Measurements from ENCODE around the gene PRR23C. TPM values are rescaled to one million over a fixed set of nuclear protein-coding genes. Genes with fewer than 3 reads are reported as not detected.

Gene PRR23C
- total and polyA plus RNA-seq, 2 donors from 2014 or later: not detected

- H3K27ac ChIP-seq (ENCODE audit: low read depth in 2 of 2, low read length in 2 of 2): no peak overlapping the region
- FAIRE-seq (no peak), DNase-seq (peak in 1 of 5 donors; percentile 57)
- H3K9me3 ChIP-seq (ENCODE audit: control insufficient read depth in 2 of 3, insufficient read depth in 1 of 3, low read length in 3 of 3): no peaks in the 10 kb centered on the region
- no peaks in the 10 kb centered on the region for H3K27me3 ChIP-seq (ENCODE audit: control insufficient read depth, insufficient read depth, low read length)
- TF ChIP-seq CTCF (IDR thresholded peaks at IDR 0.05; ENCODE audit: borderline replicate concordance, extremely low read depth, insufficient read depth): no peak
- H3K9ac ChIP-seq (ENCODE audit: low read length in 3 of 3): no peak overlapping the region
- no peaks in the 10 kb centered on the region for H3K36me3 ChIP-seq (ENCODE audit: control insufficient read depth in 2 of 3, insufficient read depth in 3 of 3, low read length in 3 of 3)
- intact Hi-C loops (cut with DNase I): no loop called here
- no peaks in the 10 kb centered on the region for H3K4me1 ChIP-seq (ENCODE audit: control insufficient read depth in 2 of 3, insufficient read depth in 2 of 3, low read depth in 1 of 3, low read length in 3 of 3)
- no peak overlapping the region for H3K4me3 ChIP-seq (ENCODE audit: low read length in 3 of 3)
Measured at GRCh38 chr3:139005356-139005993, 39.2 kb downstream of the PRR23C start.

GRCh38 chr3:138995706-138996105, 49.0 kb downstream of the PRR23C start:
- H3K27ac ChIP-seq (ENCODE audit: low read depth in 2 of 2, low read length in 2 of 2): no peak overlapping the region
- intact Hi-C loops (cut with DNase I): no loop called here
- no peak overlapping the region for H3K4me3 ChIP-seq (ENCODE audit: low read length in 3 of 3)
- FAIRE-seq (no peak), DNase-seq (no peak)
- H3K9ac ChIP-seq (ENCODE audit: low read length in 3 of 3): no peak overlapping the region
- no peaks in the 10 kb centered on the region for H3K4me1 ChIP-seq (ENCODE audit: control insufficient read depth in 2 of 3, insufficient read depth in 2 of 3, low read depth in 1 of 3, low read length in 3 of 3)
- H3K36me3 ChIP-seq (ENCODE audit: control insufficient read depth in 2 of 3, insufficient read depth in 3 of 3, low read length in 3 of 3): no peaks in the 10 kb centered on the region
- TF ChIP-seq CTCF (IDR thresholded peaks at IDR 0.05; ENCODE audit: borderline replicate concordance, extremely low read depth, insufficient read depth): no peak
- no peaks in the 10 kb centered on the region for H3K27me3 ChIP-seq (ENCODE audit: control insufficient read depth, insufficient read depth, low read length)
- peaks cover 0 to 3% (median 0%) of the 10 kb centered on the region in 3 donors for H3K9me3 ChIP-seq (ENCODE audit: control insufficient read depth in 2 of 3, insufficient read depth in 1 of 3, low read length in 3 of 3)

Other genes starting within 250 kb of the PRR23C start
- gene PIK3CB, start 210.0 kb downstream of the PRR23C start, total RNA-seq: 48.0 TPM
- 20.1 TPM for gene PIK3CB, start 210.0 kb downstream of the PRR23C start, polyA plus RNA-seq (ENCODE audit: insufficient read depth, low read depth, low replicate concordance)
- not detected for gene FOXL2, start 97.8 kb downstream of the PRR23C start, total RNA-seq
- gene FOXL2, start 97.8 kb downstream of the PRR23C start, polyA plus RNA-seq (ENCODE audit: insufficient read depth, low read depth, low replicate concordance): not detected
- not detected for gene FOXL2NB, start 97.7 kb downstream of the PRR23C start, total RNA-seq
- not detected for gene FOXL2NB, start 97.7 kb downstream of the PRR23C start, polyA plus RNA-seq (ENCODE audit: insufficient read depth, low read depth, low replicate concordance)
- gene PRR23A, start 38.6 kb downstream of the PRR23C start, total RNA-seq: not detected
- gene PRR23A, start 38.6 kb downstream of the PRR23C start, polyA plus RNA-seq (ENCODE audit: insufficient read depth, low read depth, low replicate concordance): not detected
- not detected for gene PRR23B, start 24.0 kb downstream of the PRR23C start, total RNA-seq
- not detected for gene PRR23B, start 24.0 kb downstream of the PRR23C start, polyA plus RNA-seq (ENCODE audit: insufficient read depth, low read depth, low replicate concordance)